ENCODE results near the gene NUP42. TPM values are rescaled to one million over a fixed set of nuclear protein-coding genes. Genes with fewer than 3 reads are reported as not detected.
A peak's percentile ranks its signal among the peaks of the same experiment; 100 is the strongest.

The NUP42 gene
- total and polyA plus RNA-seq, 10 donors: 37.1 to 51.9 (median 43.7) TPM

DNA sequence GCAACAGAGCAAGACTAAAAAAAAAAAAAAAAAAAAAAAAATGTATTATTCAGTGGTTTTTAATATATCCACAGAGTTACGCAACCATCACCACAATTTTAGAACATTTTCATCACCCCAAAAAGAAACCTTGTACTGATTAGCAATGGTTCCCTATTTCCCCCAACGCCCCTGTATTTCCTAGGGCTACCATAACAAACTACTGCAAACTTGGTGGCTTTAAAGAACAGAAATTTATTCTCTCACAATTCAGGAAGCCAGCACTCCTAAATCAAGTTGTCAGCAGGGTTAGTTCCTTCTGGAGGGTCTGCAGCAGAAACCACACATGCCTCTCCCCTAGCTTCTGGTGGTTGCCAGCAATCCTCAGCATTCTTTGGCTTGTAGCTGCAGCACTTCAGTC lies 5.9 kb upstream of the NUP42 start:
- Histone ChIP-seq H3K27me3 (replicated peaks in 1 of 7) (no peaks in the 10 kb centered on the region), H3K36me3 (peaks cover 0 to 39% (median 0%) of the 10 kb centered on the region in 6 donors), H3K27ac (peak overlapping the region in 2 of 8 donors; percentile 8 to 39), H3K4me1 (peaks cover 0 to 5% (median 2%) of the 10 kb centered on the region in 6 donors), H3K4me3 (no peak overlapping the region), H3K9me3 (no peaks in the 10 kb centered on the region)
- no peak for DNase-seq
- TF ChIP-seq POLR2AphosphoS5 (IDR thresholded peaks at IDR 0.05) (no peak), POLR2A (IDR thresholded peaks at IDR 0.05) (no peak), CTCF (IDR thresholded peaks at IDR 0.05 in 8 of 11, conservative IDR thresholded peaks at IDR 0.05 in 3 of 11) (no peak)
- WGBS, 5 donors: 52 to 79% (median 53%) methylated on average over 2 of the region's 2 CpGs
- intact Hi-C loops (cut with DNase I; ENCODE audit: low total_unique reads): no loop called here

DNA sequence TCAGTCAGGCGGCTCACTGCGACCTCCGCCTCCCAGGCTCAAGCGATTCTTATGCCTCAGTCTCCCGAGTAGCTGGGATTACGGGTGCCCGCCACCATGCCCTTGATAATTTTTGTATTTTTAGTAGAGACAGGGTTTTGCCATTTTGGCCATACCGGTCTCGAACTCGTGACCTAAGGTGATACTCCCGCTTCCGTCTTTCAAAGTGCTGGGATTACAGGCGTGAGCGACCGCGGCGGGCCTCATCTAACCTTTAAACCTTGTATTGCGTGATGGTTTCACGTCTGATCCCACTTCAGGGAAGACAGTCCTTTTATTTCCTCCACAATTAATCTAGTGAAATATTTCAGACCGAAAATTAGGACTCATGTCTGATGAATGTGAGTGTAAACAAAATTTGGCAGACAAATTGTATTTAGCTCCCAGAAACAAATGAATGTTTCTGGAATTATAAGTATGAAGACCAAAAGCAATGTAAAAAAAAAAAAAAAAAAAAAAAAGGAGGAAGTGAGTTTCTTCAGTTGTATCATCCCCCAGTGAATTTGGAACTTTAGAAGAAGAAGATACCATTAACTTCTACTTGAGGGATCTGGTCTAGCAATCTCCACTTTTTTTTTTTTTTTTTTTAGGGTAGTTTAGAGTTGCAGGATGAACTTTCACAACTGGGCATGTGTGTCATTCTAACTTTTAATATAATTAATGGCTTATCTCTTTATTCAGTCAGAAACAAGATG lies 1.6 kb downstream of the NUP42 start:
- no peaks in the 10 kb centered on the region for H3K9me3 ChIP-seq
- peaks cover 0 to 39% (median 27%) of the 10 kb centered on the region in 6 donors for H3K36me3 ChIP-seq
- H3K27ac ChIP-seq: peak overlapping the region in 2 of 8 donors; percentile 4 to 95
- peaks cover 17 to 65% (median 40%) of the 10 kb centered on the region in 6 donors for H3K4me1 ChIP-seq
- no peak for TF ChIP-seq POLR2A (IDR thresholded peaks at IDR 0.05)
- TF ChIP-seq POLR2AphosphoS5 (IDR thresholded peaks at IDR 0.05): no peak
- TF ChIP-seq CTCF (IDR thresholded peaks at IDR 0.05 in 8 of 11, conservative IDR thresholded peaks at IDR 0.05 in 3 of 11): no peak
- 85 to 93% (median 90%) methylated on average over 20 of the region's 20 CpGs for WGBS, 5 donors
- no peaks in the 10 kb centered on the region for H3K27me3 ChIP-seq (replicated peaks in 1 of 7)
- peak overlapping the region in 5 of 8 donors; percentile 72 to 94 (median 83) for H3K4me3 ChIP-seq
- intact Hi-C loops (cut with DNase I; ENCODE audit: low total_unique reads): loop anchor here (5.0 kb wide), 1 partner anchor 76 kb away; the partner anchor contains the start of gene KLHL7
- no peak for DNase-seq

GRCh38 chr7:23184291-23184690 lies 2.4 kb downstream of the NUP42 start:
- Histone ChIP-seq H3K27ac (no peak overlapping the region), H3K9me3 (no peaks in the 10 kb centered on the region), H3K4me3 (no peak overlapping the region), H3K27me3 (replicated peaks in 1 of 7) (no peaks in the 10 kb centered on the region), H3K36me3 (peaks cover 0 to 47% (median 35%) of the 10 kb centered on the region in 6 donors), H3K4me1 (peaks cover 17 to 65% (median 40%) of the 10 kb centered on the region in 6 donors)
- DNase-seq: no peak
- WGBS, 5 donors: 84 to 100% (median 94%) methylated on average over 1 of the region's 1 CpG
- TF ChIP-seq POLR2AphosphoS5 (IDR thresholded peaks at IDR 0.05) (no peak), CTCF (IDR thresholded peaks at IDR 0.05 in 8 of 11, conservative IDR thresholded peaks at IDR 0.05 in 3 of 11) (no peak), POLR2A (IDR thresholded peaks at IDR 0.05) (no peak)
- intact Hi-C loops (cut with DNase I; ENCODE audit: low total_unique reads): loop anchor here (5.0 kb wide), 1 partner anchor 77 kb away; the partner anchor contains the start of gene KLHL7

DNA sequence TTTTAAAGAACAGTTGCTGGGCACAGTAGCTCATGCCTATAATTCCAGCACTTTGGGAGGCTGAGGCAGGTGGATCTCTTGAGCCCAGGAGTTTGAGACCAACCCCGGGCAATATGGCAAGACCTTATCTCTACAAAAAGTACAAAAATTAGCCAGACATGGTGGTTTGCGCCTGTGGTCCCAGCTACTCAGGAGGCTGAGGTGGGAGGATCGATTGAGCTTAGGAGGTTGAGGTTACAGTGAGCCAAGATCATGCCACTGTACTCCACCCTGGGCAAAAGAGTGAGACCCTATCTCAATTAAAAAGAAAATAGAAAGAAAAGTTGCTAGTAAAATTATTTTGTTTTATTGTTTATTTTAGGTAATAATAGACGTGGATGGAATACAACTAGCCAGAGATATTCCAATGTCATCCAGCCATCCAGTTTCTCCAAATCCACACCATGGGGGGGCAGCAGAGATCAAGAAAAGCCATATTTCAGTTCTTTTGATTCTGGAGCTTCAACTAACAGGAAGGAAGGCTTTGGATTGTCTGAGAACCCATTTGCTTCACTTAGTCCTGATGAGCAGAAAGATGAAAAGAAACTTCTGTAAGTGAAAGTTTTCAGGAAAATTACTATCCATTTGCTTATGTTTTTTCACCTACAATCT lies 3.0 kb downstream of the NUP42 start:
- intact Hi-C loops (cut with DNase I; ENCODE audit: low total_unique reads): loop anchor here (5.0 kb wide), 1 partner anchor 78 kb away; the partner anchor contains the start of gene KLHL7
- 79 to 90% (median 84%) methylated on average over 4 of the region's 4 CpGs for WGBS, 5 donors

More for the DNA sequence above, 3.0 kb downstream of the NUP42 start:
- H3K27me3 ChIP-seq (replicated peaks in 1 of 7): no peaks in the 10 kb centered on the region
- no peak for DNase-seq
- TF ChIP-seq CTCF (IDR thresholded peaks at IDR 0.05 in 8 of 11, conservative IDR thresholded peaks at IDR 0.05 in 3 of 11): peak in 7 of 11 experiments; percentile 14 to 35 (median 27)
- TF ChIP-seq POLR2A (IDR thresholded peaks at IDR 0.05): no peak
- TF ChIP-seq POLR2AphosphoS5 (IDR thresholded peaks at IDR 0.05): no peak
- H3K27ac ChIP-seq: no peak overlapping the region
- peaks cover 0 to 53% (median 40%) of the 10 kb centered on the region in 6 donors for H3K36me3 ChIP-seq
- H3K4me3 ChIP-seq: no peak overlapping the region
- no peaks in the 10 kb centered on the region for H3K9me3 ChIP-seq
- H3K4me1 ChIP-seq: peaks cover 17 to 66% (median 40%) of the 10 kb centered on the region in 6 donors

Measured in spleen (tissue), 11 donors.